ENCODE results near the gene DOCK3.

Gene DOCK3

GRCh38 chr3:51408021-51408420, 733.3 kb downstream of the DOCK3 start:
- DNase-seq (ENCODE audit: low spot score), result no peak

- DNase-seq (ENCODE audit: low spot score), result no peak
Measured at GRCh38 chr3:51408813-51409212, 734.1 kb downstream of the DOCK3 start.

- no peak for DNase-seq (ENCODE audit: low spot score)
Measured at GRCh38 chr3:51422211-51422610, 747.5 kb downstream of the DOCK3 start.

- DNase-seq (ENCODE audit: low spot score), result no peak
Measured at GRCh38 chr3:51426921-51427320, 752.2 kb downstream of the DOCK3 start.

- DNase-seq (ENCODE audit: low spot score), result no peak
Measured at GRCh38 chr3:51429138-51429537, 754.4 kb downstream of the DOCK3 start.
